Testis (tissue), 3 donors: ENCODE results near the gene HTR2B. TPM values are rescaled to one million over a fixed set of nuclear protein-coding genes. Genes with fewer than 3 reads are reported as not detected.
A peak's percentile ranks its signal among the peaks of the same experiment; 100 is the strongest.

Experiments
- DNase-seq: peaks from one replicate; pipeline ENCODE4 v3.0.0-alpha.2; 2019
- H3K27ac ChIP-seq, 2 donors: fragments of 200-600 bp; sonication (generic); one replicate each; pipeline ENCODE4 v1.5.1; 2019
- H3K27me3 ChIP-seq: fragments of 200-600 bp; sonication (generic); one replicate; pipeline ENCODE4 v1.5.1; 2019
- H3K36me3 ChIP-seq: fragments of 200-600 bp; sonication (generic); one replicate; pipeline ENCODE4 v1.5.1; 2017; ENCODE audit warnings: low read depth; ENCODE audit errors: missing control alignments
- H3K4me1 ChIP-seq: fragments of 200-600 bp; sonication (generic); one replicate; pipeline ENCODE4 v1.5.1; 2019
- H3K4me3 ChIP-seq, 2 donors: fragments of 200-600 bp; sonication (generic); one replicate each; pipeline ENCODE4 v1.5.1; 2017 to 2019
- H3K9me3 ChIP-seq: fragments of 200-600 bp; sonication (generic); one replicate; pipeline ENCODE4 v1.5.1; 2017
- POLR2A ChIP-seq: fragments of 450-650 bp; IDR thresholded peaks from one replicate; pipeline ENCODE4 v1.6.1; 2017; ENCODE audit warnings: antibody characterized with exemption, mild to moderate bottlenecking, moderate library complexity
- WGBS, 2 donors: methylation state at CpG; one replicate each; pipeline ENCODE4 v1.1.5; 2018; 5-methylcytosine and 5-hydroxymethylcytosine counted together
- intact Hi-C: fragments of 100-400 bp; cut with DNase I; formaldehyde crosslinking; loops from one replicate; pipeline ENCODE4 v1.15.1; 2023; ENCODE audit warnings: low total_unique reads
- polyA plus RNA-seq: library from polyadenylated mRNA; stranded (reverse); fragments of 350-450 nt; fragmentation: Illumina TruSeq; extraction: RNeasy Lipid Tissue Mini Kit (QIAGEN cat#74804); gene quantifications from one replicate; pipeline ENCODE4 v1.2.3, GENCODE V29; 2014; ENCODE audit warnings: low read depth, low replicate concordance; ENCODE audit not compliant: insufficient read depth
- total RNA-seq, 2 donors: library from RNA; depleted of rRNA; stranded (reverse); fragments of >200 nt; gene quantifications; one replicate each; pipeline ENCODE4 v1.2.3, GENCODE V29; 2016
- TF ChIP-seq, protein P1 (sequence below), 3 experiments: fragments of 450-650 bp in 2 of 3; fragments of 200-600 bp in 1 of 3; sonication (generic) in 1 of 3; IDR thresholded peaks; one replicate each; pipeline ENCODE4 v1.5.1; 2016 to 2019; ENCODE audit warnings: antibody characterized with exemption in 3 of 3, mild to moderate bottlenecking in 2 of 3, moderate library complexity in 1 of 3

HTR2B gene
- total and polyA plus RNA-seq, 3 donors from 2014 or later = 0.16 to 0.71 (median 0.37) TPM

DNA sequence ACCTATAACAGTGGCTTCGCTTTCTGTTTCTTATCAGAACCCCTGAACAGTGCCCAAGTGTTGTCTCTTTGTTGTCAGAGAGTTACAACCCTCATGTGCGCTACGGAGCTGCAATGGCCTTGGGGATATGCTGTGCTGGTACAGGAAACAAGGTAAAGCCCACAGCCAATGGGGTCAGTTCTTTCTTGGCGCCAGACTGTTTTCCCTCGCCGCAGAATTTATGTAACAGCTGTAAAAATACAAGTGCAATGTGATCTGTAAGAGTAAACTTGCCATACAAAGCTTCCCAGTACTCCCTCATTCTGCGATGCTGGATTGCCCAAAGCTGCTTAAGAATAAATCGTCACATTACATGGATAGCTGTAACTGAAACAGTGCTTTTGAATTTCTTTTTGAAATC, 13.9 kb upstream of the HTR2B start:
- WGBS, 2 donors = 33 to 55% methylated on average over 8 of the region's 8 CpGs
- H3K4me3 ChIP-seq = no peak overlapping the region

DNA sequence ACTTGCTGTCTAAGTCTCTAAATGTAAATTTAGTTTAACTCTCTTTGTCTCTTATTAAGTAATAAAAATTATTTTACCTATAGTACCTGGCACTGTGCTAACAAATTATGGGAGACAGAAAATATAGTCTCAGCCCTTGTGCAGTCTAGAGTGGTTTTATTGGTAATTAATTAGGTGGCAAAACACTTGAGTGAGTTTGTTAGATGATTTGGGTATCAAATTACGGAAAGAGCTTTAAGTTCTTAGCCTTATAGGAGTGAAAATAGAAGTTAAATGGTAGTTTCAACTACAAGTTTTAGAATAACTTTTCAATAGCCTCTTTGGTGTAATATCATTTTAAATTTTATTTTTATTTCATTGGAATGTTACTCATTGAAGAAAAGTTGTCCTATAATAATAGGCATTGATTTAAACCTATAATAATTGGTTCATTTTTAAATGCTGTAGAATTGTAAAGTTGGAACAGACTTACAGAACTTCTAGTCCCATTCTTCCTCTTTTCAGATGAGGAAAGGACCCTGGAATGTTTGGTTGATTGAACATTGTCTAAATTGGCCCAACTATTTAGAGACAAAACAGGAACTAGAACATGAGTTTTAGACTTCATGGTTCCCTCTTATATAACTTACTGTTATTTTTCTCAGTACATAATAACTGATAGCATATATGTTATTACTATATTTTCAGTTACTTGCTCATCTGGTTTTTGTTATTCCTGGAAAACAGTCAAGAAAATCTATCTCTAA, 10.2 kb upstream of the HTR2B start:
- peak overlapping the region in 1 of 2 donors; percentile 64 for H3K27ac ChIP-seq
- 95 to 96% methylated on average over 1 of the region's 1 CpG for WGBS, 2 donors
- H3K9me3 ChIP-seq = no peaks in the 10 kb centered on the region
- H3K36me3 ChIP-seq = no peaks in the 10 kb centered on the region
- intact Hi-C loops = no loop called here
- no peaks in the 10 kb centered on the region for H3K4me1 ChIP-seq
- no peak for TF ChIP-seq POLR2A
- TF ChIP-seq, protein P1, sequence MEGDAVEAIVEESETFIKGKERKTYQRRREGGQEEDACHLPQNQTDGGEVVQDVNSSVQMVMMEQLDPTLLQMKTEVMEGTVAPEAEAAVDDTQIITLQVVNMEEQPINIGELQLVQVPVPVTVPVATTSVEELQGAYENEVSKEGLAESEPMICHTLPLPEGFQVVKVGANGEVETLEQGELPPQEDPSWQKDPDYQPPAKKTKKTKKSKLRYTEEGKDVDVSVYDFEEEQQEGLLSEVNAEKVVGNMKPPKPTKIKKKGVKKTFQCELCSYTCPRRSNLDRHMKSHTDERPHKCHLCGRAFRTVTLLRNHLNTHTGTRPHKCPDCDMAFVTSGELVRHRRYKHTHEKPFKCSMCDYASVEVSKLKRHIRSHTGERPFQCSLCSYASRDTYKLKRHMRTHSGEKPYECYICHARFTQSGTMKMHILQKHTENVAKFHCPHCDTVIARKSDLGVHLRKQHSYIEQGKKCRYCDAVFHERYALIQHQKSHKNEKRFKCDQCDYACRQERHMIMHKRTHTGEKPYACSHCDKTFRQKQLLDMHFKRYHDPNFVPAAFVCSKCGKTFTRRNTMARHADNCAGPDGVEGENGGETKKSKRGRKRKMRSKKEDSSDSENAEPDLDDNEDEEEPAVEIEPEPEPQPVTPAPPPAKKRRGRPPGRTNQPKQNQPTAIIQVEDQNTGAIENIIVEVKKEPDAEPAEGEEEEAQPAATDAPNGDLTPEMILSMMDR (IDR thresholded peaks at IDR 0.05) = no peak
- no peaks in the 10 kb centered on the region for H3K27me3 ChIP-seq
- no peak overlapping the region for H3K4me3 ChIP-seq
- no peak for DNase-seq

More for the DNA sequence above, 13.9 kb upstream of the HTR2B start:
- peak; percentile 38 for DNase-seq
- Histone ChIP-seq H3K4me1 (no peaks in the 10 kb centered on the region), H3K27me3 (no peaks in the 10 kb centered on the region), H3K9me3 (no peaks in the 10 kb centered on the region), H3K27ac (peak overlapping the region in 1 of 2 donors; percentile 2), H3K36me3 (no peaks in the 10 kb centered on the region)
- no peak for TF ChIP-seq POLR2A
- TF ChIP-seq, protein P1 (IDR thresholded peaks at IDR 0.05) = no peak
- intact Hi-C loops = no loop called here

DNA sequence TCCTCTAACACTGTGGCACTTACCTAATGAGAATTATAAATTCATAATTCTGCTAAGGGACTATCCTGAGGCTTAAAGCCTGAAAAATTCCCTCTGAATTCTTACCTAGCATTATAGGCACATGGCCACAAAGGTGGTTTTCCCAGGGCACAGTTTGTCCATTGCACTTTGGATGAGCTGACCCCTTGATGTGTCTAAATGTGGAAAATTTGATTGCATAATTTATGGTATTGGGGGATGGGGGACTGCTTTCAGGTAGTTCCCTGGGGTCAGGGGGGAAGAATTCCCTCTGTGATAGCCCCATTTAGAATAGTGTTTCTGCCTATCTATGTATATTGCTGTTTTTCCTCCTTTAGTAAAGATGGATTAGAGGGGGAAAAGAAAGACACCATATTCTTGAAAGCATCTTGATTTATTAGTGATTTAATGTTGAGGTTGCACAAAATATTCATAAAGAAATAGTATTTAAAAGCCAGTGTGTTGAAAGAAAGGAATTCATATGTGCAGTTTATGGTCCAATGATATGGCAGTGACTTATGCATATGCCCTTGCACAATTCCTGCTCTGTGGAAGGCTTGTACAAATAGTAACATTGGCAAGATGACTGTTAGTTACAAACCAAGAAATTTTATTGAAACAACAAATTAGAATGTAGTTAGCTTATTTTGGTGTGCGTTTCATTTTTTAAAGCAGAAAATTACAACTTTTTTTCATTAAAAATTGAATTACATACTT, 8.7 kb upstream of the HTR2B start:
- 67 to 74% methylated on average over 1 of the region's 1 CpG for WGBS, 2 donors
- TF ChIP-seq POLR2A = no peak
- TF ChIP-seq, protein P1 (IDR thresholded peaks at IDR 0.05) = no peak
- Histone ChIP-seq H3K27ac (peak overlapping the region in 1 of 2 donors; percentile 64), H3K27me3 (no peaks in the 10 kb centered on the region), H3K36me3 (no peaks in the 10 kb centered on the region), H3K4me3 (no peak overlapping the region), H3K9me3 (no peaks in the 10 kb centered on the region), H3K4me1 (no peaks in the 10 kb centered on the region)
- DNase-seq = no peak
- intact Hi-C loops = no loop called here

DNA sequence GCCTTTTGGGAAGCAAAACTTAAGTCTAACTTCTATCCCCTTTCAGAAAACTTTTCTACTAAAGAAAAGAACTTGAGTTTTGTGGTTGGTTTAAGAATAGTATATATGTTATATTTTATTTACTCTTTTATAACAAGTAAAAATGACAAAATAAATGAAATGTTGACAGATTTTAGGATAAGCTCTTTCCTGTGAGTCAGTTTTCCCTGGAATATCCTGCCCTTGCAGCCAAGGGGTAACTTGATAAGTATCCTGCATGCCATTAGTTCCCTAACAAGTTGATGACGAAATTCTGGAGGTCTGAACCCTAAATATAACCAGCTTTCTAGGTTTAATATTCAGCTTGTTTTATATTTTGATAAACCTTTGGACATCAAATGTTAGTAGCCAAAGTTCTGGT, 7.3 kb upstream of the HTR2B start:
- TF ChIP-seq POLR2A = no peak
- TF ChIP-seq, protein P1 (IDR thresholded peaks at IDR 0.05) = no peak
- Histone ChIP-seq H3K36me3 (no peaks in the 10 kb centered on the region), H3K27ac (no peak overlapping the region), H3K4me3 (no peak overlapping the region), H3K4me1 (peaks cover 3% of the 10 kb centered on the region), H3K27me3 (no peaks in the 10 kb centered on the region), H3K9me3 (no peaks in the 10 kb centered on the region)
- DNase-seq = no peak
- 93 to 95% methylated on average over 1 of the region's 1 CpG for WGBS, 2 donors
- intact Hi-C loops = no loop called here
